GOT3 (cell line): ENCODE measurements around the gene ZNF365.
"Not testable (repeated sequence)": the region's sequence is repeated elsewhere in the genome, so short reads cannot be mapped to it uniquely, and the experiment has no call there.

Experiments used
- DNase-seq: peaks from one replicate; lab custom pipeline; 2025; ENCODE audit warnings: mixed read lengths; lab: John Stamatoyannopoulos, UW

The ZNF365 gene

DNA sequence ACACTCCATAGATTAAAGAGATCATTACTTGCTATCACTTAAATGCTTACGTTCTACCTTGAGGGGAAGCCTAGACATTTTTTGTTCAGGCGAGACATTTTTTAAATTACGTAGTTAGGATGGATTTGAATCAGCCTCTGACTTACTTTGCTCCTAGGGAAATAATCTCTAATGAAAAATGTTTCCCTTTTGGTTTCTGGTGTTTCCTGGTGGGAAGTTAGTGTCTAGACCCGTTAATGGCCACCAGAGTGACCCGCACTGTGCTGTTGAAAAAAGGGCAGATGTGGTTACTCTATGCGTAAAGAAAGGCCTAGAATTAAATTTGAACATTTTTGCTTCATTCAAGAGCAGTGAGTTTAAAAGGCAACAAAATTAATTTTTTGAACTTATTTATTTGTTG, 3.8 kb downstream of the ZNF365 start:
- no peak for DNase-seq

DNA sequence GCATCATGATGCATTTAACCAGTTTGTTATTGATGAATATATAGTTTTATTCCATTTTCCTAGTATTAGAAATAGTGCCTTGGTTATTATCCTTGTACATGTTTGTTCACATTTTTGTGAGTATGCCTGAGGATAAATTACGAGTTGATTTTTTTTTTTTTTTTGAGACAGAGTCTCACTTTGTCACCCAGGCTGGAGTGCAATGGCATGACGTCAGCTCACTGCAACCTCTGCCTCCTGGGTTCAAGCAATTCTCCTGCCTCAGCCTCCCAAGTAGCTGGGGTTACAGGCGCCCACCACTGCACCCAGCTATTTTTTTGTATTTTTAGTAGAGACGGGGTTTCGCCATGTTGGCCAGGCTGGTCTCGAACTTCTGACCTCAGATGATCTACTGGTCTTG, 4.7 kb downstream of the ZNF365 start:
- DNase-seq = not testable (repeated sequence)

DNA sequence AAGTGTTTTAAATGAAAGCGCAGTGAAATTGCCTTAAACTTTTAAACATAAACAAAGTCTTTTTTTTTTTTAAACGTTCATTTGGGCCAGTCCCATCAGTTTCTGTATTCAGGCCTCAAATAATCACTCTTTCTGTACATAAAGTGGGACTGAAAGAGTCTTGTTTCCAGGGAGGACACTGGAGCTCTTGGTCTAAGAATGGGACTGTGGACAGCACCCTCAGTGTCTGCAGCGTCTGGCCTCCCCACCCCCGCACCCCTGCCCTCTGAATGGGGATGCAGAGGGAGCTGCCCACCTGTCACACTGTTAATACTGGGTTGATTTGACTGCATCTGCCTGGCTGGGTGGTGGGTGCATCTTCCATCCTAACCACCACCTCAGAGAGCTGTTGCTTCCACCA, 5.2 kb downstream of the ZNF365 start:
- no peak for DNase-seq

GRCh38 chr10:62380016-62380415, 5.8 kb downstream of the ZNF365 start:
- no peak for DNase-seq

GRCh38 chr10:62381385-62382102, 7.4 kb downstream of the ZNF365 start:
- no peak for DNase-seq

DNA sequence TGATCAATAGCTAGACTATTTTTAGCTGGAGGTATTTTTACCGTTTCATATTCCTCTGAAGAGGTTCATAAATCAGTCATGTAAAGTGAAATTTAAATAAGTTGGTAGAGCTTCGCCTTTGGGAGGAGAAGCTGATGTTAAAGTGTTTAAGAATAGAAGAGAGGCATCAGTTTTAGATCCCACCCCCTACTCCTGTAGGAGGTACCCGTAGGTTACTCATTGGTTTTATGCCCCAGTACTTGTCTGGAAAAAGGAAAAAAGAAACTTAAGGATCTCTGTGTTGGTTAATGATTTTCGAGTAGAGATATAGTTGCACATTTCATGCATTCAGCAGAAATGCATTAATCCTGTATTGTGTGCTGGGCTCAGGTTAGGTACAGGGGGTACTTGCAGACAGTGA, 8.7 kb downstream of the ZNF365 start:
- DNase-seq = no peak

DNA sequence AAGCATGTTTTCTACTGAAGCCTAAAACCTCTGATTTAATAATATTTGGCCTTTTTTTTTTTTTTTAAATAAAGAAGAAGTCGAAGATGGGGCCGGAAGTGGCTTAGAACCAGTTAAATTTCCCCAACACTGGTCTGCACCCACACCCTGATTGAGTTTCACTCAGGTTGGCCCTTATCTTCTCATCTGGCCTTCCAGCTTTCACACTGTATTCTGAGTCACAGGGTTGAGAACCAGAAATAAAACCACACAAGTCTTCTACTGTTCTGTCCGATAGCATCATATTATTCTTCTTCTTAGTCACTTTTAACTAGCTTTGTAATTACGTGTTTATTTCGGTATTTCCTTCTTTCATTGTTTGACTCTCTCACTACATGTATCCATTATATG, 9.9 kb downstream of the ZNF365 start:
- DNase-seq = no peak

- no peak for DNase-seq
Measured at GRCh38 chr10:62384447-62385081, 10.4 kb downstream of the ZNF365 start.

DNA sequence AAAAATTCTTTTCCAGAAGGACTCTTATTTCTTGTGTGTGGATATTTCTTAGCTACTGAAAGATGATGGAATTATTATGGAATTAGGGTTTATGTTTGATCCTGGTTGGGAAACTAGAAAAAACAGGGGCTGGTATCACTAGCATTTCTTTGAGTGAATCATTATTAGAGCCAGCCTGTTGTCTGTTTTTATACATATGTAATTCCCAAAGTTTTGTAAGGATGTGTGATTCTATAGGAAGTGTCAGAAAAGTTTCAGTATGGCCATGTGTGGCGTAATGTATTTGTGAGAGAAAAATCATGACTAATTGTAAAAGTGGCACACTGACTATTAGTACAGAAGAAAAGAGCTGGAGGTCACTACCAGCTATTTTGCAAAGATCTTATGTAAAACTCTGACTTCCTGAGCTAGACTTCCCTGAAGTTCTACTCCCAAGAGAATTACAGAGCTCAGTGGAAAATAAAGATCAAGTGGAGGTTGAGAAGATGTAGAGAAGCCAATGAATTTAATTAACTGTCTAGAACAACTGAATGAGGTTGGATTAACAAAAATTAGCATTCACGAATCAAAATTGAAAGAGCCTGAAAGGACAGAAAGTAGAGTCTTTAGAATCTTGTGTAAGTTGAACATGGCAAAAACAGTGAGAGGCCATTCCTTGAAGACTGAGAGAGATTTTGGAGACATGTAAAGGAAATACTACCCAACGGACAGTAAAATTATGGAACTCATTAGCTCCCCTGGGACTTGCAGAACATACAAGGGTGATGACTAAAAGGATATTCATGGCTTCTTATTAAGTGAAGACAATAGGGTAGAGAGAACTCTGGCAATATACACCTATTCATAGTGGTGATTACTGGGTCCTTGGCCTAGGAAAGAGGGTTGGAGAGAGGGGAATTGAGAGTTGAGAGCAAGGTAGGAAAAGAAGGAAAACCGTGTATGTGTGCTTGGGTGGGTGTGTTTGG, 12.5 kb downstream of the ZNF365 start:
- no peak for DNase-seq

GRCh38 chr10:62388328-62388727, 14.2 kb downstream of the ZNF365 start:
- DNase-seq = no peak

GRCh38 chr10:62390497-62391176, 16.5 kb downstream of the ZNF365 start:
- no peak for DNase-seq

GRCh38 chr10:62393237-62393636, 19.1 kb downstream of the ZNF365 start:
- no peak for DNase-seq

DNA sequence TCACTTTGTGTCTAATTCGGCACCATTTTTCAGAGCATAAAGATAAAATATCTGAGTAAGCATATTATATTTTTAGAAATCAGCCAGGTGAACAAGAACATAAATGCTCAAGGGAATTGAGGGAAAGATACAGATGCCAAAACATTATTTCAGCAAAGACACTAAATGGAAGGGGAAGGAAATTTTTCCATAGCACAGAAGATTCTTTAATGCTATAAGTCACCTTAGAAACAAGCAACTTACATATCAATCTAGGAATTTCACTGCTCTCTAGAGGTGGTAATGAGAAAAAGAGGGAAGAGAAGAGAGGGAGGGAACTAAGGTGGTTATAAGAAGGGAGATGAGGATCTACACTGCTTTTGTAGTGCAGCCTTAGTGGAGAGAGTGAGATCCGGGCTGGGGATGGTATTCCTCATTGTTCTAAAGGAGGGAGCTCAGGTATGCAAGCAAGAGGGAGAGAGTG, 20.4 kb downstream of the ZNF365 start:
- no peak for DNase-seq

- DNase-seq = no peak
Measured at GRCh38 chr10:62395892-62396291, 21.7 kb downstream of the ZNF365 start.

GRCh38 chr10:62396864-62397263, 22.7 kb downstream of the ZNF365 start:
- DNase-seq = no peak

DNA sequence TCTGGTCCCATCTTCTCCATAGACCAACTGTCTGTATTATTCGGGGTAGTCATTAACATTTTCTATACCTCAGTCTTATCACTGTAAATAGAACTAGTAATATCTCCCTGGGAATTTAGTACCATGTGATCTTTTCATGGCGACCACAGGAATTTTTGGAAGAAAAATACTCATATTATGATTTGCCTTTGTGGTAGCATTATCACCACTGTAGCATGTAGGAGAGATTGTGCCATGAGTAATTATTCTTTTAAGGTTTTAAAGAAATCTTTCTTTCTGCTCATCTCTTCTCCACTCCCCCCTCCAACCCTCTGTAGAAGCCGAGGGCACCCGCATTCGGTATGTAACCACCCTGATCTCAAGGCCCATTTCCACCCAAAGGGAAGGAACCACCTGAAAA, 25.0 kb downstream of the ZNF365 start:
- no peak for DNase-seq

- DNase-seq = no peak
Measured at GRCh38 chr10:62402508-62402907, 28.3 kb downstream of the ZNF365 start.

GRCh38 chr10:62410528-62410927, 36.4 kb downstream of the ZNF365 start:
- not testable (repeated sequence) for DNase-seq

DNA sequence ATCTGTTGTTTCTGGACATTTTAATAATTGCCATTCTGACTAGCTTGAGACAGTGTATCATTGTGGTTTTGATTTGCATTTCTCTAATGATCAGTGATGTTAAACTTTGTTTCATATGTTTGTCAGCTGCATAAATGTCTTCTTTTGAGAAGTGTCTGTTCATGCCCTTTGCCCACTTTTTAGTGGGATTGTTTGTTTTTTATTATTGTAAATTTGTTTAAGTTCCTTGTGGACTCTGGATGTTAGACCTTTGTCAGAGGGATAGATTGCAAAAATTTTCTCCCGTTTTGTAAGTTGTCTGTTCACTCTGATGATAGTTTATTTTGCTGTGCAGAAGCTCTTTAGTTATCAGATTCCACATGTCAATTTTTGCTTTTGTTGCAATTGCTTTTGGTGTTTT, 36.8 kb downstream of the ZNF365 start:
- not testable (repeated sequence) for DNase-seq

GRCh38 chr10:62413048-62413447, 38.9 kb downstream of the ZNF365 start:
- no peak for DNase-seq

- DNase-seq = no peak
Measured at GRCh38 chr10:62413652-62414051, 39.5 kb downstream of the ZNF365 start.

- DNase-seq = no peak
Measured at GRCh38 chr10:62414359-62414758, 40.2 kb downstream of the ZNF365 start.
